GM12801 (cell line): ENCODE measurements around the gene PLA2G4D.

Experiments used
- TF ChIP-seq, protein P1 (sequence below): IDR thresholded peaks from one replicate; pipeline ENCODE4 v1.5.1; 2011; ENCODE audit warnings: control low read depth; ENCODE audit not compliant: insufficient read length; ENCODE audit errors: extremely low read depth

PLA2G4D gene

DNA sequence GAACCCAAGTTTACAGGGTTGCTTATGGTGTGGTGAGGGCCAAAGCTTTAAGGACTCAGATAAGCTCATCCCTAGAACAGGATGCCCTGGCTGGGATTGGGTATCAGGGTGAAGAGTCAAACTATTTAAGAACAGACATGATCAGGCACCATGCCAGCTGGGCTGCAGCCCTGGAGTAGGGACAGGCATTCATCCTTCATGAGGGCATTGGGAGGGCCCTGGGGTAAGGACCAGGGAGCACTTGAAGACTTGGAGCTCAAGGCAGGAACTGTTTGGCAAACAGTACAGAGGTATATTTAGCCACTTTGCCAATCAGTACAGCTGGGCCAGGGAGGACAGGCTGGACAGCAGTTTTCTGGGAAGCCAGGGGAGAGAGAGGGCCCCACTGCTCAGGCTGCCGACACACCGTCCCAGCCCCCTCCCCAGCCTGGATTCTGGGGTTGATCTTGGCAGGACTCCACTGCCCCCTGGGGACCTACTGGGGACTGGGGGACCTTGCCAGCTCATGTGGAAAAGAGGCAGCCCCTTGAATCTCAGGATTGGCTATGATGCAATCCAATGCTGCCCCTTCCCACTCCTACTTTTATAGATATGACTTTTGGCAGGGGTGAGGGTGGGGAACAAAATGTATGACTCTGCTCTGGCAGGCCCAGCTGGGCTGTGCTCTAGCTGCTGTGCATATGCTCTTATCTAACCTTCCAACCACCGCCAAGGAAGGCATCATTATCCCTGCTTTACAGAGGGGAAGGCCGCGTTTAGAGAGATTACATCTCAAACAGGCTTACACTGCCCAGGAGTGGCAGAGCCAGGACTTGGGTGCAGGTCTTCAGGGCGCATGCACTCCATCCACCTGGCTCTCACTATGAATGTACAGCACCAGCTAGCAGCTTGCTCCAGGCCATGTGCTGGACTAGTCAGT lies 75.8 kb downstream of the PLA2G4D start:
- TF ChIP-seq, protein P1, sequence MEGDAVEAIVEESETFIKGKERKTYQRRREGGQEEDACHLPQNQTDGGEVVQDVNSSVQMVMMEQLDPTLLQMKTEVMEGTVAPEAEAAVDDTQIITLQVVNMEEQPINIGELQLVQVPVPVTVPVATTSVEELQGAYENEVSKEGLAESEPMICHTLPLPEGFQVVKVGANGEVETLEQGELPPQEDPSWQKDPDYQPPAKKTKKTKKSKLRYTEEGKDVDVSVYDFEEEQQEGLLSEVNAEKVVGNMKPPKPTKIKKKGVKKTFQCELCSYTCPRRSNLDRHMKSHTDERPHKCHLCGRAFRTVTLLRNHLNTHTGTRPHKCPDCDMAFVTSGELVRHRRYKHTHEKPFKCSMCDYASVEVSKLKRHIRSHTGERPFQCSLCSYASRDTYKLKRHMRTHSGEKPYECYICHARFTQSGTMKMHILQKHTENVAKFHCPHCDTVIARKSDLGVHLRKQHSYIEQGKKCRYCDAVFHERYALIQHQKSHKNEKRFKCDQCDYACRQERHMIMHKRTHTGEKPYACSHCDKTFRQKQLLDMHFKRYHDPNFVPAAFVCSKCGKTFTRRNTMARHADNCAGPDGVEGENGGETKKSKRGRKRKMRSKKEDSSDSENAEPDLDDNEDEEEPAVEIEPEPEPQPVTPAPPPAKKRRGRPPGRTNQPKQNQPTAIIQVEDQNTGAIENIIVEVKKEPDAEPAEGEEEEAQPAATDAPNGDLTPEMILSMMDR = no peak
